Mucosa of descending colon (tissue), 3 donors: Measurements from ENCODE around the gene DEFB114. TPM values are rescaled to one million over a fixed set of nuclear protein-coding genes. Genes with fewer than 3 reads are reported as not detected.

Source experiments
- ATAC-seq: fragments of 200-7000 bp; cut with Tn5 transposase; one replicate; pipeline ENCODE4 v1.9.1; 2020; ENCODE audit warnings: mild to moderate bottlenecking, moderate library complexity
- DNase-seq, 3 donors: peaks; one replicate each; pipeline ENCODE4 v3.0.0-alpha.2; 2020
- H3K36me3 ChIP-seq: fragments of 200-600 bp; one replicate; pipeline ENCODE4 v1.8.0; 2021; ENCODE audit warnings: low read depth, mild to moderate bottlenecking
- H3K4me1 ChIP-seq: fragments of 200-600 bp; one replicate; pipeline ENCODE4 v1.8.0; 2021; ENCODE audit warnings: low read depth, mild to moderate bottlenecking
- H3K4me3 ChIP-seq: fragments of 200-600 bp; one replicate; pipeline ENCODE4 v1.8.0; 2021; ENCODE audit warnings: mild to moderate bottlenecking
- H3K9me3 ChIP-seq: fragments of 200-600 bp; one replicate; pipeline ENCODE4 v1.8.0; 2021; ENCODE audit warnings: mild to moderate bottlenecking
- intact Hi-C, 2 donors: fragments of 100-400 bp; cut with DNase I in 1 of 2; cut with micrococcal nuclease in 1 of 2; formaldehyde crosslinking; loops; one replicate each; pipeline versions ENCODE4 v1.11.0 to v1.11.1; 2022; cut with DNase I, micrococcal nuclease
- total RNA-seq, 3 donors: library from RNA; stranded (reverse); fragmentation: NEBNext Ultra II Directional in 2 of 3; extraction: Animal tissue kit (Norgen Biotek cat#: 25700) in 2 of 3; gene quantifications; one replicate each; pipeline versions ENCODE4 v1.2.1 to v1.2.4, GENCODE V29; 2021 to 2023
- TF ChIP-seq, protein P1 (sequence below): fragments of 200-600 bp; IDR thresholded peaks from one replicate; pipeline ENCODE4 v1.8.0; 2022; ENCODE audit warnings: antibody characterized with exemption, mild to moderate bottlenecking
- donor health status: DM: no; HTN: no; CAD: no; lungs with moderate emphysema.
- donor health status: DM: no; HTN: no; CAD: no.
- donor health status: DM: no; HTN: yes; CAD: no.

The DEFB114 gene
- total RNA-seq, 3 donors from 2014 or later = not detected

DNA sequence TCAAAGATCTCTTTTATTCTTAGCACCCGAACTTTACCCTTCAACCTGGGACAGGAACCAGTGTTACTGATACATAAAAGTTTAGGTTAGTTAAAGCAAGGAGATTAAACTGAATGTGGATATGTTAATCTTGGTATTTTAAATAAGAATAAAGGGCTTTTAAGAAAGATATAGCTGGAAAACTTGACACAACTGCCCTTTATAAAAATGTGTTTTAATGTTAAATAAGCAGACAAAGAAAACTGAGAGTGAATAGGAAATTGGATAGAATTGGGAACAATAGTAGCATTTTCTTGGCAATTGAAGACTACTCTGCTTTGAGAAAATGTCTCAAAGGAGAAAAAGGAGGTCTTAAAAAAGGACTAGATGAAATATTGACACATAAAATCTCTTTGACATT is 51.8 kb downstream of the DEFB114 start:
- H3K4me1 ChIP-seq = no peaks in the 10 kb centered on the region
- intact Hi-C loops = no loop called here
- TF ChIP-seq, protein P1, sequence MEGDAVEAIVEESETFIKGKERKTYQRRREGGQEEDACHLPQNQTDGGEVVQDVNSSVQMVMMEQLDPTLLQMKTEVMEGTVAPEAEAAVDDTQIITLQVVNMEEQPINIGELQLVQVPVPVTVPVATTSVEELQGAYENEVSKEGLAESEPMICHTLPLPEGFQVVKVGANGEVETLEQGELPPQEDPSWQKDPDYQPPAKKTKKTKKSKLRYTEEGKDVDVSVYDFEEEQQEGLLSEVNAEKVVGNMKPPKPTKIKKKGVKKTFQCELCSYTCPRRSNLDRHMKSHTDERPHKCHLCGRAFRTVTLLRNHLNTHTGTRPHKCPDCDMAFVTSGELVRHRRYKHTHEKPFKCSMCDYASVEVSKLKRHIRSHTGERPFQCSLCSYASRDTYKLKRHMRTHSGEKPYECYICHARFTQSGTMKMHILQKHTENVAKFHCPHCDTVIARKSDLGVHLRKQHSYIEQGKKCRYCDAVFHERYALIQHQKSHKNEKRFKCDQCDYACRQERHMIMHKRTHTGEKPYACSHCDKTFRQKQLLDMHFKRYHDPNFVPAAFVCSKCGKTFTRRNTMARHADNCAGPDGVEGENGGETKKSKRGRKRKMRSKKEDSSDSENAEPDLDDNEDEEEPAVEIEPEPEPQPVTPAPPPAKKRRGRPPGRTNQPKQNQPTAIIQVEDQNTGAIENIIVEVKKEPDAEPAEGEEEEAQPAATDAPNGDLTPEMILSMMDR = no peak
- DNase-seq = no peak
- H3K9me3 ChIP-seq = no peaks in the 10 kb centered on the region
- no peak for ATAC-seq
- no peak overlapping the region for H3K4me3 ChIP-seq
- H3K36me3 ChIP-seq = no peaks in the 10 kb centered on the region

GRCh38 chr6:49911252-49911651 is 52.7 kb downstream of the DEFB114 start:
- TF ChIP-seq, protein P1 = no peak
- intact Hi-C loops = no loop called here
- no peak overlapping the region for H3K4me3 ChIP-seq

More at GRCh38 chr6:49911252-49911651, 52.7 kb downstream of the DEFB114 start:
- H3K4me1 ChIP-seq = no peaks in the 10 kb centered on the region
- no peaks in the 10 kb centered on the region for H3K9me3 ChIP-seq
- H3K36me3 ChIP-seq = no peaks in the 10 kb centered on the region
- ATAC-seq (no peak), DNase-seq (no peak)

Other genes starting within 250 kb of the DEFB114 start
- not detected for gene CRISP3, start 219.8 kb downstream of the DEFB114 start, total RNA-seq
- gene PGK2, start 176.9 kb downstream of the DEFB114 start, total RNA-seq = not detected
- not detected for gene CRISP1, start 97.6 kb downstream of the DEFB114 start, total RNA-seq
- not detected for gene DEFB113, start 5.5 kb upstream of the DEFB114 start, total RNA-seq
- gene DEFB110, start 57.8 kb upstream of the DEFB114 start, total RNA-seq = not detected
- gene DEFB112, start 85.8 kb upstream of the DEFB114 start, total RNA-seq = not detected